Mucosa of descending colon (tissue), 3 donors: ENCODE results near the gene KRTAP15-1. TPM values are rescaled to one million over a fixed set of nuclear protein-coding genes. Genes with fewer than 3 reads are reported as not detected.

Experiments used
- total RNA-seq, 3 donors: library from RNA; stranded (reverse); fragmentation: NEBNext Ultra II Directional in 2 of 3; extraction: Animal tissue kit (Norgen Biotek cat#: 25700) in 2 of 3; gene quantifications; one replicate each; pipeline versions ENCODE4 v1.2.1 to v1.2.4, GENCODE V29; 2021 to 2023
- donor health status: DM: no; HTN: no; CAD: no; lungs with moderate emphysema.
- donor health status: DM: no; HTN: no; CAD: no.
- donor health status: DM: no; HTN: yes; CAD: no.

KRTAP15-1 gene
- total RNA-seq, 3 donors from 2014 or later, result not detected

Other genes starting within 250 kb of the KRTAP15-1 start
- 10 to 100 TPM; 14.5 to 61.9 (median 35.8) TPM for gene CLDN8, start 224.2 kb upstream of the KRTAP15-1 start, total RNA-seq
- gene KRTAP24-1, start 157.3 kb upstream of the KRTAP15-1 start, total RNA-seq, result not detected
- not detected for gene KRTAP25-1, start 150.8 kb upstream of the KRTAP15-1 start, total RNA-seq
- not detected for gene KRTAP26-1, start 120.0 kb upstream of the KRTAP15-1 start, total RNA-seq
- not detected for gene KRTAP27-1, start 102.6 kb upstream of the KRTAP15-1 start, total RNA-seq
- gene KRTAP23-1, start 91.7 kb upstream of the KRTAP15-1 start, total RNA-seq, result not detected
- 10 to 100 TPM in 1 of 3 donors, 1 to 10 TPM in 1, under 1 TPM in 1; 0.47 to 15.0 (median 2.9) TPM for gene KRTAP13-2, start 68.0 kb upstream of the KRTAP15-1 start, total RNA-seq
- not detected for gene KRTAP13-1, start 44.2 kb upstream of the KRTAP15-1 start, total RNA-seq
- not detected for gene KRTAP13-3, start 14.3 kb upstream of the KRTAP15-1 start, total RNA-seq
- not detected for gene KRTAP13-4, start 10.1 kb upstream of the KRTAP15-1 start, total RNA-seq
- gene KRTAP19-1, start 40.1 kb downstream of the KRTAP15-1 start, total RNA-seq, result not detected
- gene KRTAP19-2, start 47.2 kb downstream of the KRTAP15-1 start, total RNA-seq, result not detected
- gene KRTAP19-3, start 51.7 kb downstream of the KRTAP15-1 start, total RNA-seq, result not detected
- not detected for gene KRTAP19-4, start 56.9 kb downstream of the KRTAP15-1 start, total RNA-seq
- not detected for gene KRTAP19-5, start 61.9 kb downstream of the KRTAP15-1 start, total RNA-seq
- gene KRTAP19-6, start 101.6 kb downstream of the KRTAP15-1 start, total RNA-seq, result not detected
- gene KRTAP19-7, start 121.0 kb downstream of the KRTAP15-1 start, total RNA-seq, result not detected
- gene KRTAP22-2, start 150.1 kb downstream of the KRTAP15-1 start, total RNA-seq, result not detected
- not detected for gene KRTAP6-3, start 152.2 kb downstream of the KRTAP15-1 start, total RNA-seq
- gene KRTAP6-2, start 158.6 kb downstream of the KRTAP15-1 start, total RNA-seq, result not detected
- gene KRTAP22-1, start 160.8 kb downstream of the KRTAP15-1 start, total RNA-seq, result not detected
- not detected for gene KRTAP6-1, start 173.7 kb downstream of the KRTAP15-1 start, total RNA-seq
- gene KRTAP20-1, start 176.2 kb downstream of the KRTAP15-1 start, total RNA-seq, result not detected
- not detected for gene KRTAP20-4, start 180.4 kb downstream of the KRTAP15-1 start, total RNA-seq
- gene KRTAP20-2, start 194.9 kb downstream of the KRTAP15-1 start, total RNA-seq, result not detected
- gene KRTAP20-3, start 202.6 kb downstream of the KRTAP15-1 start, total RNA-seq, result not detected